Fibroblast of pulmonary artery (primary cell): ENCODE data around the gene NUDT6.
"Not testable (repeated sequence)": the region's sequence is repeated elsewhere in the genome, so short reads cannot be mapped to it uniquely, and the experiment has no call there.

Experiments
- DNase-seq: peaks from one replicate; pipeline ENCODE4 v3.0.0-alpha.2; 2010; ENCODE audit warnings: low read depth
- H3K4me3 ChIP-seq: replicated peaks from 2 replicates; pipeline ENCODE4 v1.5.1; 2011; ENCODE audit warnings: low read depth, mild to moderate bottlenecking, control low read depth, low read length, moderate library complexity
- TF ChIP-seq, protein P1 (sequence below): IDR thresholded peaks from 2 replicates; pipeline ENCODE4 v1.5.1; 2011; ENCODE audit warnings: mild to moderate bottlenecking, control low read depth, low read length, inconsistent platforms; ENCODE audit errors: missing control alignments

The NUDT6 gene

DNA sequence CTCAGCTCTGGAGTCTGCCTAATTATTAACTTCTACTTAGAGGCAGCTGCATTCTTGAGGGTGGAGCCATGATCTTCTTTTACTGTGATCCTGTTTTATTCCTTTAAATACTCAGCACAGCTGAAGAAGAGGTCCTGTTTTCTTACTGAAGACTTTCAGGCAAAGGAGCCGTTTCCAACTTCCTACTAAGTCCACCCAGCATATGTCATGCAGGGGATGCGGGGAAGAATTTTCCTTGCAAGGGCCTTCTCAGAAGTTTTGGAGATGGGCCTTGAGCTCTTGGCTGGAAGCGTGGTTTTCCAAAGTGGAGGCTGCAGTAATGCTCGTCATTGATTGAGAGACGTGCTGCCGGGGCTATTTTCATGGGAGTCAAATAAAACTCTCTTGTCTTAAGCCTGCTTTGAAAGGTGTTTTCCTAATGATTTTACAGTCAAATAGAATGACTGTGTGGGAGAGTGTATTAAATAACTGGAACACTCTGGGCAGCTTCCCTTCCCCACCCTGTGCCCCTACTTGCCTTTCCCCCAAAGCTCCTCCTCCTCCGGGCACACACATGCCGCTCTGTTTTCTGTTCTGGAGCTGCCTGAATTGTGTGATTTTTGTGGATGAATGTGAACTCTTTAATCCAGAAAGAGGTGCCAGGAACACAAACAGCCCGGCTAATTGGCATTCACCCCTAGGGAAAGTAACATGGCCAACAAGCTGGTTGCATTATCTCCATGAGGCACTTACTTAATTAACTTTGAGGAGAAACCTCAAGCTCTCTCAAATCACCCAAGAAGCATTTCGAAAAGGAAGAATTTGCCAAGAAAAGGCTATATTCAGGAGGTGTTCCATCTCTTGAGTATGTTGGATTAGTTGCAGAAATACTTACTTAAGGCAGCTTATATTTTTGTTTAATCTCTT is 67.7 kb downstream of the NUDT6 start:
- DNase-seq = no peak
- H3K4me3 ChIP-seq = no peak overlapping the region
- TF ChIP-seq, protein P1, sequence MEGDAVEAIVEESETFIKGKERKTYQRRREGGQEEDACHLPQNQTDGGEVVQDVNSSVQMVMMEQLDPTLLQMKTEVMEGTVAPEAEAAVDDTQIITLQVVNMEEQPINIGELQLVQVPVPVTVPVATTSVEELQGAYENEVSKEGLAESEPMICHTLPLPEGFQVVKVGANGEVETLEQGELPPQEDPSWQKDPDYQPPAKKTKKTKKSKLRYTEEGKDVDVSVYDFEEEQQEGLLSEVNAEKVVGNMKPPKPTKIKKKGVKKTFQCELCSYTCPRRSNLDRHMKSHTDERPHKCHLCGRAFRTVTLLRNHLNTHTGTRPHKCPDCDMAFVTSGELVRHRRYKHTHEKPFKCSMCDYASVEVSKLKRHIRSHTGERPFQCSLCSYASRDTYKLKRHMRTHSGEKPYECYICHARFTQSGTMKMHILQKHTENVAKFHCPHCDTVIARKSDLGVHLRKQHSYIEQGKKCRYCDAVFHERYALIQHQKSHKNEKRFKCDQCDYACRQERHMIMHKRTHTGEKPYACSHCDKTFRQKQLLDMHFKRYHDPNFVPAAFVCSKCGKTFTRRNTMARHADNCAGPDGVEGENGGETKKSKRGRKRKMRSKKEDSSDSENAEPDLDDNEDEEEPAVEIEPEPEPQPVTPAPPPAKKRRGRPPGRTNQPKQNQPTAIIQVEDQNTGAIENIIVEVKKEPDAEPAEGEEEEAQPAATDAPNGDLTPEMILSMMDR = no peak

DNA sequence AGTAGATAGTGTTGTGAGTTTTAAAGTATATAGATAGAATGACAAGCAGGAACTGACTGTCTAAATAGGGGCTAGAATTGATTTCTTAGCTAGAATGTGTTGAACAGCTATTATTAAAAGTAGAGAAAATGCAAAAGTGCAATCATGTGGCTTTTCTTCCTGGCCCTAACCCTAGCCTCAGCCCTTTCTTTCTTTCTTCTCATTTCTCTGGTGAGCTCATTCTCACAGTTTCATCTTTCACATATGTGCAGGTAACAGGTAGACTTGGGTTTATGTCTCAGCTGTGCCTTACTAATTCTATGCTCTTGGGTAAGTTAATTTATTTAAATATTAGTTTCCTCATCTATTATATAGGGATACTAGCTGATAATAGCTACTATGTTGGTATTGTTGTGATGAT is 70.8 kb downstream of the NUDT6 start:
- TF ChIP-seq, protein P1 = no peak
- H3K4me3 ChIP-seq = no peak overlapping the region
- no peak for DNase-seq

DNA sequence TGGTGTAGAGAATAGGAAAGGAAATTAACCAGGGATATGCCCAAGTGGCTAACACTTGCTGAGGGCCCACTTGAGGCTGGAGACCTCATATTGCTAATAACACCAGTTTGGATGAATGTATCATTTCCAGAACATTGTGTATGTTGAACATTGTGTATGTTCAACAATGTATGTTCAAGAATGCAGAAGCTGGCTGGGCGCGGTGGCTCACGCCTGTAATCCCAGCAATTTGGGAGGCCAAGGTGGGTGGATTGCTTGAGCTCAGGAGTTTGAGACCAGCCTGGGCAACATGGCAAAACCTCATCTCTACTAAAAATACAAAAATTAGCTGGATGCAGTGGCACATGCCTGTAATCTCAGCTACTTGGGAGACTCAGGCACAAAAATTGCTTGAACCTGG is 72.6 kb downstream of the NUDT6 start:
- DNase-seq, H3K4me3 ChIP-seq: not testable (repeated sequence)

DNA sequence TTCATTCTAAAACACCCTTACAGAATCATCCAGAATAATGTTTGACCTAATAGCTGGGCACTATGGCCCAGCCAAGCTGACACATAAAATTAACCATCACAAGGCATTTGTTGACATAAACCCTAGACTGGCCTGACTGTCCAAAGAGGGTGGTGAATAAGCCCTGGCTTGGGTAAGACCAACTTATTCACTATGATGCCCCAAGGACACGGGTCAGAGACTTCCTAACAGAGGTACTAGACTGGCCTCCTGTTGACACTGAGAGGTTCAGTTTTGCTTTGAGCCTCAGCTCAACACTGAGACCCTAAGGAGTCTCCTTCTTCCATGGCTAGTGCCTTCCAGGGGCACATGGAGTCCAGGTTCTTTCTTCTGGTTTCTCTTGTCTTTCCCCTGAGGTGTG is 74.5 kb downstream of the NUDT6 start:
- TF ChIP-seq, protein P1 = no peak
- no peak for DNase-seq
- no peak overlapping the region for H3K4me3 ChIP-seq

DNA sequence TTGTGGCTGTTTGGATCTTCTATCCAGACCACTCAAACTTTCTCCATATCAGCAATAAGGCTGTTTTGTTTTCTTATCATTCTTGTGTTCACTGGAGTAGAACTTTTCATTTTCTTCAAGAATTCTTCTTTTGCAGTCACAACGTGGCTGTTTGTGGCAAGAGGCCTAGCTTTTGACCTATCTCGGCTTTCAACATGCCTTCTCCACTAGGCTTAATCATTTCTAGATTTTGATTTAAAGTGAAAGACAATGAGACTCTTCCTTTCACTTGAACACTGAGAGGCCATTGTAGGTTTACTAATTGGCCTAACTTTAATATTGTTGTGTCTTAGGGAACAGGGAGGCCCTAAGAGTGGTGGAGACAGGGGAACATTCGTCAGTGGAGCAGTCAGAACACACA is 76.6 kb downstream of the NUDT6 start:
- H3K4me3 ChIP-seq = no peak overlapping the region
- TF ChIP-seq, protein P1 = no peak
- DNase-seq = no peak

DNA sequence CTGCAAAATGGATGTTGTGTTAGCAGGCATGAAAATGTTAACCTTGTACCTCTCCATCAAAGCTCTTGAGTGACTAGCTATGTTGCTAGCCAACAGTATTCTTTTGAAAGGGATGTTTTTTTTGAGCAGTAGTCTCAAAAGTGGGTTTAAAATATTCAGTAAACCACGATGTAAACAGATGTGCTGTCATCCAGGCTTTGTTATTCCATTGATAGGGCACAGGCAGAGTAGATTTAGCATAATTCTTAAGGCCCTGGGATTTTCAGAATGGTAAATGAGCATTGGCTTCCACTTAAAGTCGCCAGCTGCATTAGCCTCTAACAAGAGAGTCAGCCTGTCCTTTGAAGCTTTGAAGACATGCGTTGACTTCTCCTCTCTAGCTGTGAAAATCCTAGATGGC is 77.3 kb downstream of the NUDT6 start:
- DNase-seq = no peak
- TF ChIP-seq, protein P1 = no peak
- no peak overlapping the region for H3K4me3 ChIP-seq

DNA sequence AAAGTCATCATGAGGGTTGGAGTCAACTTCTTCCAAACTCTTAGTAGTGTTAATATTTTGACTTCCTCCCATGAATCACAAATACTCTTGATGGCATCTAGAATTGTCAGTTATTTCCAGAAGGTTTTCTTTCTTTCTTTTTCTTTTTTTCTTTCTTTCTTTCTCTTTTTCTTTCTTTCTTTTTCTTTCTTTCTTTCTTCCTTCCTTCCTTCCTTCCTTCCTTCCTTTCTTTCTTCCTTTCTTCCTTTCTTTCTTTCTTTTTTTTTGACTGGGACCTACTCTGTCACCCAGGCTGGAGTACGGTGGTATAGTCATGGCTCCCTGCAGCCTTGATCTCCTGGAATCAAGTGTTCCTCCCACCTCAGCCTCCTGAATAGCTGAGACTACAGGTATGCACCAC is 78.0 kb downstream of the NUDT6 start:
- not testable (repeated sequence) for DNase-seq, H3K4me3 ChIP-seq

DNA sequence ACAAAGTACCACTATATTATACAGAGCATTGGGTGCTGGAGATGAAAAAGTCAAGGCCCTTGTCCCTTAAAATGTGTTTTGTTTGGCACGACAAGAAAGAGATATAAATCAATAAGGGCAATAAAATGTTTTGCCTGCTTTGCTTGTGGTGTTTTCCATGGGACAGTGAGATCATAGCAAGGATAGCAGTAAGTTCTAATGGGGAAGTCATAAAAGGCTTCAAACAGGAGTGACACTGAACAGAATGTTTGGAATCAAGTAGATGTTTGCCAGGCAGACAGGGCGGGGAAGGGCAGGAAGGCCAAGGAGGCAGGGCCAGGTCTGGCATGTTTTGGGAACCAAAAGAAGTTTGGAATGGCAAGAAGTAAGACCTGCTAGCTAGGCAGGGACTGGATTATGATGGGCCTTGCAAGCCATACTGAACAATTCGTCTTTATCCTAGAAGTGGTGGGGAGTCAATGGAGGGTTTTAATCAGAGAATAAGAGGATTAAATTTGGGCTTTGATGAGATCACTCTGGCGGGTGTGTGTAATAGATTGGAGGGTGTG is 79.3 kb downstream of the NUDT6 start:
- TF ChIP-seq, protein P1 = no peak
- H3K4me3 ChIP-seq = no peak overlapping the region
- no peak for DNase-seq
